HUES6 (cell line): ENCODE results near the gene PTPRC.

ENCODE experiments used
- H3K27ac ChIP-seq: 2 replicates; pipeline ENCODE4 v1.7.0; 2013; ENCODE audit warnings: low read depth, mild to moderate bottlenecking, low read length, inconsistent platforms
- H3K27me3 ChIP-seq: 2 replicates; pipeline ENCODE4 v1.6.1; 2013; ENCODE audit warnings: low read length; ENCODE audit not compliant: control insufficient read depth, insufficient read depth
- H3K36me3 ChIP-seq: 2 replicates; pipeline ENCODE4 v1.6.1; 2013; ENCODE audit warnings: low read length; ENCODE audit not compliant: control insufficient read depth, insufficient read depth
- H3K4me1 ChIP-seq: 2 replicates; pipeline ENCODE4 v1.6.1; 2013; ENCODE audit warnings: low read length; ENCODE audit not compliant: control insufficient read depth, insufficient read depth
- H3K4me3 ChIP-seq: 2 replicates; pipeline ENCODE4 v1.5.1; 2013; ENCODE audit warnings: low read depth, low read length
- H3K9ac ChIP-seq: one replicate; pipeline ENCODE4 v1.6.1; 2013; ENCODE audit warnings: mild to moderate bottlenecking, low read length
- H3K9me3 ChIP-seq: 2 replicates; pipeline ENCODE4 v1.6.1; 2013; ENCODE audit warnings: low read depth, low read length; ENCODE audit not compliant: control insufficient read depth, insufficient read depth

The PTPRC gene

GRCh38 chr1:198708761-198709525 lies 70.1 kb downstream of the PTPRC start:
- H3K9me3 ChIP-seq, result no peaks in the 10 kb centered on the region
- peaks cover 4% of the 10 kb centered on the region; the same call in 1 of the 2 replicates for H3K4me1 ChIP-seq
- no peaks in the 10 kb centered on the region for H3K27me3 ChIP-seq
- no peak overlapping the region for H3K9ac ChIP-seq
- no peak overlapping the region for H3K27ac ChIP-seq
- no peak overlapping the region for H3K4me3 ChIP-seq
- H3K36me3 ChIP-seq, result no peaks in the 10 kb centered on the region

GRCh38 chr1:198711837-198712236 lies 73.0 kb downstream of the PTPRC start:
- Histone ChIP-seq H3K9ac (no peak overlapping the region), H3K4me3 (no peak overlapping the region), H3K4me1 (peaks cover 4% of the 10 kb centered on the region; the same call in 1 of the 2 replicates), H3K27ac (no peak overlapping the region), H3K9me3 (no peaks in the 10 kb centered on the region), H3K36me3 (no peaks in the 10 kb centered on the region), H3K27me3 (no peaks in the 10 kb centered on the region)

GRCh38 chr1:198713081-198713480 lies 74.2 kb downstream of the PTPRC start:
- H3K9ac ChIP-seq, result no peak overlapping the region
- no peaks in the 10 kb centered on the region for H3K36me3 ChIP-seq
- H3K27me3 ChIP-seq, result no peaks in the 10 kb centered on the region
- H3K27ac ChIP-seq, result no peak overlapping the region
- no peaks in the 10 kb centered on the region for H3K9me3 ChIP-seq
- no peak overlapping the region for H3K4me3 ChIP-seq
- peaks cover 4% of the 10 kb centered on the region; the same call in 1 of the 2 replicates for H3K4me1 ChIP-seq

- no peaks in the 10 kb centered on the region for H3K36me3 ChIP-seq
- H3K4me1 ChIP-seq, result peaks cover 4% of the 10 kb centered on the region; the same call in 1 of the 2 replicates
- no peaks in the 10 kb centered on the region for H3K27me3 ChIP-seq
- no peak overlapping the region for H3K4me3 ChIP-seq
- H3K9ac ChIP-seq, result no peak overlapping the region
- H3K9me3 ChIP-seq, result no peaks in the 10 kb centered on the region
- H3K27ac ChIP-seq, result no peak overlapping the region
Measured at GRCh38 chr1:198714271-198714670, 75.4 kb downstream of the PTPRC start.

- H3K4me3 ChIP-seq, result no peak overlapping the region
Measured at GRCh38 chr1:198716051-198716450, 77.2 kb downstream of the PTPRC start.

GRCh38 chr1:198717510-198717909 lies 78.7 kb downstream of the PTPRC start:
- Histone ChIP-seq H3K27ac (no peak overlapping the region), H3K9ac (no peak overlapping the region), H3K4me1 (no peaks in the 10 kb centered on the region), H3K36me3 (no peaks in the 10 kb centered on the region), H3K27me3 (no peaks in the 10 kb centered on the region), H3K9me3 (no peaks in the 10 kb centered on the region), H3K4me3 (no peak overlapping the region)

More at GRCh38 chr1:198716051-198716450, 77.2 kb downstream of the PTPRC start:
- no peaks in the 10 kb centered on the region for H3K27me3 ChIP-seq
- H3K4me1 ChIP-seq, result peaks cover 4% of the 10 kb centered on the region; the same call in 1 of the 2 replicates
- no peaks in the 10 kb centered on the region for H3K36me3 ChIP-seq
- no peak overlapping the region for H3K9ac ChIP-seq
- H3K9me3 ChIP-seq, result no peaks in the 10 kb centered on the region
- H3K27ac ChIP-seq, result no peak overlapping the region

- H3K4me1 ChIP-seq, result peaks cover 5% of the 10 kb centered on the region; the same call in 1 of the 2 replicates
- H3K9me3 ChIP-seq, result no peaks in the 10 kb centered on the region
- no peak overlapping the region for H3K9ac ChIP-seq
- H3K4me3 ChIP-seq, result no peak overlapping the region
- no peaks in the 10 kb centered on the region for H3K27me3 ChIP-seq
- no peak overlapping the region for H3K27ac ChIP-seq
- H3K36me3 ChIP-seq, result no peaks in the 10 kb centered on the region
Measured at GRCh38 chr1:198723127-198723526, 84.3 kb downstream of the PTPRC start.

- H3K9me3 ChIP-seq, result no peaks in the 10 kb centered on the region
- no peaks in the 10 kb centered on the region for H3K36me3 ChIP-seq
- peaks cover 13% of the 10 kb centered on the region for H3K4me1 ChIP-seq
- no peak overlapping the region for H3K9ac ChIP-seq
- H3K27ac ChIP-seq, result no peak overlapping the region
- no peaks in the 10 kb centered on the region for H3K27me3 ChIP-seq
- no peak overlapping the region for H3K4me3 ChIP-seq
Measured at GRCh38 chr1:198725090-198725489, 86.2 kb downstream of the PTPRC start.

- Histone ChIP-seq H3K4me3 (no peak overlapping the region), H3K27me3 (no peaks in the 10 kb centered on the region), H3K36me3 (no peaks in the 10 kb centered on the region), H3K9ac (no peak overlapping the region), H3K9me3 (no peaks in the 10 kb centered on the region), H3K4me1 (peaks cover 13% of the 10 kb centered on the region), H3K27ac (no peak overlapping the region)
Measured at GRCh38 chr1:198726455-198726854, 87.6 kb downstream of the PTPRC start.

- no peaks in the 10 kb centered on the region for H3K36me3 ChIP-seq
- no peak overlapping the region for H3K9ac ChIP-seq
- no peak overlapping the region for H3K4me3 ChIP-seq
- no peaks in the 10 kb centered on the region for H3K27me3 ChIP-seq
- H3K9me3 ChIP-seq, result no peaks in the 10 kb centered on the region
- peaks cover 13% of the 10 kb centered on the region for H3K4me1 ChIP-seq
- no peak overlapping the region for H3K27ac ChIP-seq
Measured at GRCh38 chr1:198729195-198729863, 90.5 kb downstream of the PTPRC start.

GRCh38 chr1:198730952-198731351 lies 92.1 kb downstream of the PTPRC start:
- Histone ChIP-seq H3K36me3 (no peaks in the 10 kb centered on the region), H3K27ac (no peak overlapping the region), H3K9ac (no peak overlapping the region), H3K9me3 (no peaks in the 10 kb centered on the region), H3K4me1 (peaks cover 13% of the 10 kb centered on the region), H3K27me3 (no peaks in the 10 kb centered on the region), H3K4me3 (no peak overlapping the region)
